GM21528 (cell line): ENCODE results near the gene CD248.
"Not testable (repeated sequence)": the region's sequence is repeated elsewhere in the genome, so short reads cannot be mapped to it uniquely, and the experiment has no call there.

Experiments
- ATAC-seq: cut with Tn5 transposase; IDR thresholded peaks from one replicate; pipeline ENCODE4 v1.9.1; 2021; ENCODE audit warnings: mild to moderate bottlenecking, moderate library complexity; ENCODE audit not compliant: unreplicated experiment, low FRiP score

CD248 gene

GRCh38 chr11:66313321-66314185 is 3.3 kb downstream of the CD248 start:
- ATAC-seq = no peak

- peak; percentile 59 for ATAC-seq
Measured at GRCh38 chr11:66312549-66313320, 4.1 kb downstream of the CD248 start.

- peak; percentile 55 for ATAC-seq
Measured at GRCh38 chr11:66311965-66312548, 4.8 kb downstream of the CD248 start.

GRCh38 chr11:66311470-66311964 is 5.3 kb downstream of the CD248 start:
- ATAC-seq = peak; percentile 3

- not testable (repeated sequence) for ATAC-seq
Measured at GRCh38 chr11:66310803-66311440, 5.9 kb downstream of the CD248 start.

- no peak for ATAC-seq
Measured at GRCh38 chr11:66310324-66310723, 6.5 kb downstream of the CD248 start.

- no peak for ATAC-seq
Measured at GRCh38 chr11:66309475-66309874, 7.4 kb downstream of the CD248 start.

- no peak for ATAC-seq
Measured at GRCh38 chr11:66302656-66303055, 14.2 kb downstream of the CD248 start.

GRCh38 chr11:66299186-66299585 is 17.7 kb downstream of the CD248 start:
- ATAC-seq = no peak

- no peak for ATAC-seq
Measured at GRCh38 chr11:66297610-66298009, 19.2 kb downstream of the CD248 start.

GRCh38 chr11:66294626-66295620 is 21.9 kb downstream of the CD248 start:
- no peak for ATAC-seq

- no peak for ATAC-seq
Measured at GRCh38 chr11:66293777-66294625, 22.8 kb downstream of the CD248 start.

GRCh38 chr11:66293352-66293751 is 23.5 kb downstream of the CD248 start:
- ATAC-seq = no peak

GRCh38 chr11:66292543-66293332 is 24.1 kb downstream of the CD248 start:
- ATAC-seq = no peak

- ATAC-seq = no peak
Measured at GRCh38 chr11:66291706-66292542, 24.9 kb downstream of the CD248 start, which contains the start of gene TMEM151A. Gene TMEM151A, plus strand, starts transcription at chr11:66291894. Its CDS starts 120 bp downstream, at chr11:66292014.

- ATAC-seq = no peak
Measured at GRCh38 chr11:66291303-66291705, 25.5 kb downstream of the CD248 start.

GRCh38 chr11:66290330-66290621 is 26.6 kb downstream of the CD248 start:
- no peak for ATAC-seq
